H1 (cell line): ENCODE measurements around the gene NEGR1. TPM values are rescaled to one million over a fixed set of nuclear protein-coding genes. Genes with fewer than 3 reads are reported as not detected.

Experiments
- BCL11A ChIP-seq, 2 experiments: IDR thresholded peaks; one replicate each; pipeline ENCODE4 v1.6.1; 2011; ENCODE audit warnings: low read depth in 2 of 2, low read length in 2 of 2, mild to moderate bottlenecking in 2 of 2
- KDM5A ChIP-seq: fragments of 200-600 bp; IDR thresholded peaks from 2 replicates; pipeline ENCODE4 v1.7.1; 2012; ENCODE audit warnings: mild to moderate bottlenecking, low read length, inconsistent platforms, mixed read lengths
- RBBP5 ChIP-seq: IDR thresholded peaks from 2 replicates; pipeline ENCODE4 v1.7.1; 2012; ENCODE audit warnings: low read depth, mild to moderate bottlenecking, inconsistent platforms, low read length, moderate library complexity, borderline replicate concordance
- SIX5 ChIP-seq: IDR thresholded peaks from 2 replicates; pipeline ENCODE4 v1.6.1; 2011; ENCODE audit warnings: mild to moderate bottlenecking, low read depth, low read length
- SP1 ChIP-seq: IDR thresholded peaks from 2 replicates; pipeline ENCODE4 v1.6.1; 2011; ENCODE audit warnings: low read depth, low read length
- SP2 ChIP-seq: IDR thresholded peaks from 2 replicates; pipeline ENCODE4 v1.6.1; 2012; ENCODE audit warnings: mild to moderate bottlenecking, low read length, inconsistent platforms
- TAF1 ChIP-seq: IDR thresholded peaks from 2 replicates; pipeline ENCODE4 v1.6.1; 2011; ENCODE audit warnings: mild to moderate bottlenecking, low read depth, low read length
- YY1 ChIP-seq: IDR thresholded peaks from 2 replicates; pipeline ENCODE4 v1.6.1; 2011; ENCODE audit warnings: low read depth, mild to moderate bottlenecking, low read length
- polyA plus RNA-seq, 7 experiments: library from polyadenylated mRNA; depleted of rRNA in 3 of 7; stranded (reverse) in 5 of 7; unstranded in 2 of 7; fragments of >200 nt in 5 of 7; fragments of 200-250 nt in 2 of 7; gene quantifications; 1 replicate in 5 of 7; 2 replicates in 1 of 7; 4 replicates in 1 of 7; pipeline versions ENCODE4 v1.2.1 to v1.2.3, GENCODE V29; 2011 to 2013; ENCODE audit warnings: missing spikeins in 2 of 7, mixed read lengths in 2 of 7
- total RNA-seq: library from RNA; stranded (reverse); fragmentation: NEBNext Ultra II Directional; extraction: Animal tissue kit (Norgen Biotek cat#: 25700); gene quantifications from 2 replicates; pipeline ENCODE4 v1.2.1, GENCODE V29; 2021
- TF ChIP-seq, protein P1 (sequence below): fragments of 300-600 bp; sonication (generic); IDR thresholded peaks from 2 replicates; pipeline ENCODE4 v1.7.1; 2012; ENCODE audit warnings: low read length, moderate library complexity, mild to moderate bottlenecking, inconsistent platforms; ENCODE audit not compliant: insufficient replicate concordance
- TF ChIP-seq, protein P2 (sequence below): IDR thresholded peaks from 2 replicates; pipeline ENCODE4 v1.6.1; 2012; ENCODE audit warnings: inconsistent platforms
- TF ChIP-seq, protein P3 (sequence below): IDR thresholded peaks from 2 replicates; pipeline ENCODE4 v1.6.1; 2011; ENCODE audit warnings: low read depth, mild to moderate bottlenecking, low read length; ENCODE audit not compliant: insufficient read depth

The NEGR1 gene
- total and polyA plus RNA-seq, 2 of the 8 experiments (the other 6 are each of a cell fraction or from before 2014, with no cell fraction given): 0.71 to 1.3 TPM

DNA sequence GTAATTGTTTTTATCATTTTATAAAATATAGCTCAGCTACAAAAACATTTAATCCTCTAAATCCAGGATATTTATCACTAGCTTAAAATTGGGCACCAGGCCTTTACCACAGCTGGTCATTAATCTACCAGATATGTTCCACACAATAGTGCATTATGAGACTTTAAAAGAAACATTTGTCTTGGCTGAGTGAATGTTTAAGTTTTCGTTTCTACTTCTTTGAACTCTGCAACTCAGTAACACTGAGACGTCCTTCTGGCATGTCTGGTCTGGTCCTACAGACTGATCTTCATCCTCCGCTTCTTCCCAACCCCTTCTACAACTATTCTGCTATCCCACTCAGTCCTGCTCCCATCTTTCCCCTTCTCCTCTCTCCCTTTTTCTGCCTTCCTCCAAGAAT is 296.2 kb downstream of the NEGR1 start (continued):
- TF ChIP-seq, protein P1, sequence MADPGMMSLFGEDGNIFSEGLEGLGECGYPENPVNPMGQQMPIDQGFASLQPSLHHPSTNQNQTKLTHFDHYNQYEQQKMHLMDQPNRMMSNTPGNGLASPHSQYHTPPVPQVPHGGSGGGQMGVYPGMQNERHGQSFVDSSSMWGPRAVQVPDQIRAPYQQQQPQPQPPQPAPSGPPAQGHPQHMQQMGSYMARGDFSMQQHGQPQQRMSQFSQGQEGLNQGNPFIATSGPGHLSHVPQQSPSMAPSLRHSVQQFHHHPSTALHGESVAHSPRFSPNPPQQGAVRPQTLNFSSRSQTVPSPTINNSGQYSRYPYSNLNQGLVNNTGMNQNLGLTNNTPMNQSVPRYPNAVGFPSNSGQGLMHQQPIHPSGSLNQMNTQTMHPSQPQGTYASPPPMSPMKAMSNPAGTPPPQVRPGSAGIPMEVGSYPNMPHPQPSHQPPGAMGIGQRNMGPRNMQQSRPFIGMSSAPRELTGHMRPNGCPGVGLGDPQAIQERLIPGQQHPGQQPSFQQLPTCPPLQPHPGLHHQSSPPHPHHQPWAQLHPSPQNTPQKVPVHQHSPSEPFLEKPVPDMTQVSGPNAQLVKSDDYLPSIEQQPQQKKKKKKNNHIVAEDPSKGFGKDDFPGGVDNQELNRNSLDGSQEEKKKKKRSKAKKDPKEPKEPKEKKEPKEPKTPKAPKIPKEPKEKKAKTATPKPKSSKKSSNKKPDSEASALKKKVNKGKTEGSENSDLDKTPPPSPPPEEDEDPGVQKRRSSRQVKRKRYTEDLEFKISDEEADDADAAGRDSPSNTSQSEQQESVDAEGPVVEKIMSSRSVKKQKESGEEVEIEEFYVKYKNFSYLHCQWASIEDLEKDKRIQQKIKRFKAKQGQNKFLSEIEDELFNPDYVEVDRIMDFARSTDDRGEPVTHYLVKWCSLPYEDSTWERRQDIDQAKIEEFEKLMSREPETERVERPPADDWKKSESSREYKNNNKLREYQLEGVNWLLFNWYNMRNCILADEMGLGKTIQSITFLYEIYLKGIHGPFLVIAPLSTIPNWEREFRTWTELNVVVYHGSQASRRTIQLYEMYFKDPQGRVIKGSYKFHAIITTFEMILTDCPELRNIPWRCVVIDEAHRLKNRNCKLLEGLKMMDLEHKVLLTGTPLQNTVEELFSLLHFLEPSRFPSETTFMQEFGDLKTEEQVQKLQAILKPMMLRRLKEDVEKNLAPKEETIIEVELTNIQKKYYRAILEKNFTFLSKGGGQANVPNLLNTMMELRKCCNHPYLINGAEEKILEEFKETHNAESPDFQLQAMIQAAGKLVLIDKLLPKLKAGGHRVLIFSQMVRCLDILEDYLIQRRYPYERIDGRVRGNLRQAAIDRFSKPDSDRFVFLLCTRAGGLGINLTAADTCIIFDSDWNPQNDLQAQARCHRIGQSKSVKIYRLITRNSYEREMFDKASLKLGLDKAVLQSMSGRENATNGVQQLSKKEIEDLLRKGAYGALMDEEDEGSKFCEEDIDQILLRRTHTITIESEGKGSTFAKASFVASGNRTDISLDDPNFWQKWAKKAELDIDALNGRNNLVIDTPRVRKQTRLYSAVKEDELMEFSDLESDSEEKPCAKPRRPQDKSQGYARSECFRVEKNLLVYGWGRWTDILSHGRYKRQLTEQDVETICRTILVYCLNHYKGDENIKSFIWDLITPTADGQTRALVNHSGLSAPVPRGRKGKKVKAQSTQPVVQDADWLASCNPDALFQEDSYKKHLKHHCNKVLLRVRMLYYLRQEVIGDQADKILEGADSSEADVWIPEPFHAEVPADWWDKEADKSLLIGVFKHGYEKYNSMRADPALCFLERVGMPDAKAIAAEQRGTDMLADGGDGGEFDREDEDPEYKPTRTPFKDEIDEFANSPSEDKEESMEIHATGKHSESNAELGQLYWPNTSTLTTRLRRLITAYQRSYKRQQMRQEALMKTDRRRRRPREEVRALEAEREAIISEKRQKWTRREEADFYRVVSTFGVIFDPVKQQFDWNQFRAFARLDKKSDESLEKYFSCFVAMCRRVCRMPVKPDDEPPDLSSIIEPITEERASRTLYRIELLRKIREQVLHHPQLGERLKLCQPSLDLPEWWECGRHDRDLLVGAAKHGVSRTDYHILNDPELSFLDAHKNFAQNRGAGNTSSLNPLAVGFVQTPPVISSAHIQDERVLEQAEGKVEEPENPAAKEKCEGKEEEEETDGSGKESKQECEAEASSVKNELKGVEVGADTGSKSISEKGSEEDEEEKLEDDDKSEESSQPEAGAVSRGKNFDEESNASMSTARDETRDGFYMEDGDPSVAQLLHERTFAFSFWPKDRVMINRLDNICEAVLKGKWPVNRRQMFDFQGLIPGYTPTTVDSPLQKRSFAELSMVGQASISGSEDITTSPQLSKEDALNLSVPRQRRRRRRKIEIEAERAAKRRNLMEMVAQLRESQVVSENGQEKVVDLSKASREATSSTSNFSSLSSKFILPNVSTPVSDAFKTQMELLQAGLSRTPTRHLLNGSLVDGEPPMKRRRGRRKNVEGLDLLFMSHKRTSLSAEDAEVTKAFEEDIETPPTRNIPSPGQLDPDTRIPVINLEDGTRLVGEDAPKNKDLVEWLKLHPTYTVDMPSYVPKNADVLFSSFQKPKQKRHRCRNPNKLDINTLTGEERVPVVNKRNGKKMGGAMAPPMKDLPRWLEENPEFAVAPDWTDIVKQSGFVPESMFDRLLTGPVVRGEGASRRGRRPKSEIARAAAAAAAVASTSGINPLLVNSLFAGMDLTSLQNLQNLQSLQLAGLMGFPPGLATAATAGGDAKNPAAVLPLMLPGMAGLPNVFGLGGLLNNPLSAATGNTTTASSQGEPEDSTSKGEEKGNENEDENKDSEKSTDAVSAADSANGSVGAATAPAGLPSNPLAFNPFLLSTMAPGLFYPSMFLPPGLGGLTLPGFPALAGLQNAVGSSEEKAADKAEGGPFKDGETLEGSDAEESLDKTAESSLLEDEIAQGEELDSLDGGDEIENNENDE: no peak
- TF ChIP-seq BCL11A (IDR thresholded peaks at IDR 0.05; ENCODE audit: low read depth in 2 of 2, low read length in 2 of 2): no peak
- no peak for TF ChIP-seq SP2
- TF ChIP-seq SIX5: no peak
- TF ChIP-seq TAF1: no peak
- no peak for TF ChIP-seq KDM5A
- TF ChIP-seq, protein P2, sequence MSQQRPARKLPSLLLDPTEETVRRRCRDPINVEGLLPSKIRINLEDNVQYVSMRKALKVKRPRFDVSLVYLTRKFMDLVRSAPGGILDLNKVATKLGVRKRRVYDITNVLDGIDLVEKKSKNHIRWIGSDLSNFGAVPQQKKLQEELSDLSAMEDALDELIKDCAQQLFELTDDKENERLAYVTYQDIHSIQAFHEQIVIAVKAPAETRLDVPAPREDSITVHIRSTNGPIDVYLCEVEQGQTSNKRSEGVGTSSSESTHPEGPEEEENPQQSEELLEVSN: no peak
- TF ChIP-seq YY1: no peak
- TF ChIP-seq SP1: no peak
- TF ChIP-seq, protein P3, sequence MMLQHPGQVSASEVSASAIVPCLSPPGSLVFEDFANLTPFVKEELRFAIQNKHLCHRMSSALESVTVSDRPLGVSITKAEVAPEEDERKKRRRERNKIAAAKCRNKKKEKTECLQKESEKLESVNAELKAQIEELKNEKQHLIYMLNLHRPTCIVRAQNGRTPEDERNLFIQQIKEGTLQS: no peak
- no peak for TF ChIP-seq RBBP5
